SK-N-MC (cell line): Measurements from ENCODE around the gene DAAM2.

Source experiments
- DNase-seq: peaks from one replicate; pipeline ENCODE4 v3.0.0-alpha.2; 2011; ENCODE audit warnings: low read depth, low spot score
- H3K27ac ChIP-seq: fragments of 200-600 bp; sonication (generic); 2 replicates; pipeline ENCODE4 v1.5.1; 2016; ENCODE audit warnings: mixed run types
- H3K36me3 ChIP-seq: fragments of 200-600 bp; sonication (generic); 2 replicates; pipeline ENCODE4 v1.6.1; 2017; ENCODE audit warnings: antibody characterized with exemption, low read length, mixed read lengths; ENCODE audit not compliant: insufficient read depth
- H3K4me3 ChIP-seq: fragments of 200-600 bp; sonication (generic); 2 replicates; pipeline ENCODE4 v1.5.1; 2016
- H3K9ac ChIP-seq: fragments of 200-600 bp; sonication (generic); 2 replicates; pipeline ENCODE4 v1.8.0; 2017; ENCODE audit warnings: mixed run types, mixed read lengths; ENCODE audit not compliant: insufficient read length
- H3K9me3 ChIP-seq: fragments of 200-600 bp; sonication (generic); 2 replicates; pipeline ENCODE4 v1.6.1; 2017; ENCODE audit warnings: low read depth, mild to moderate bottlenecking, antibody characterized with exemption, low read length, moderate library complexity, mixed read lengths
- EZH2 ChIP-seq: fragments of 200-600 bp; sonication (generic); IDR thresholded peaks from one replicate; pipeline ENCODE4 v1.6.1; 2017; ENCODE audit warnings: antibody characterized with exemption
- FOXP2 ChIP-seq: optimal IDR thresholded peaks from 2 replicates; pipeline ENCODE3; 2011; ENCODE audit warnings: mild to moderate bottlenecking, moderate library complexity; ENCODE audit not compliant: insufficient read depth; ENCODE audit errors: extremely low read length, control extremely low read depth
- POLR2AphosphoS5 ChIP-seq: IDR thresholded peaks from 2 replicates; pipeline ENCODE4 v1.6.1; 2012; ENCODE audit warnings: mild to moderate bottlenecking, low read depth, low read length, borderline replicate concordance

The DAAM2 gene

GRCh38 chr6:39829331-39829730, 37.2 kb downstream of the DAAM2 start:
- no peak for DNase-seq
- no peak overlapping the region for H3K27ac ChIP-seq
- no peak for TF ChIP-seq EZH2
- TF ChIP-seq FOXP2: no peak
- TF ChIP-seq POLR2AphosphoS5: no peak
- H3K4me3 ChIP-seq: no peak overlapping the region
- H3K9ac ChIP-seq: no peak overlapping the region
- H3K9me3 ChIP-seq: no peaks in the 10 kb centered on the region
- H3K36me3 ChIP-seq: no peaks in the 10 kb centered on the region

GRCh38 chr6:39830444-39830843, 38.3 kb downstream of the DAAM2 start:
- Histone ChIP-seq H3K9ac (no peak overlapping the region), H3K36me3 (no peaks in the 10 kb centered on the region), H3K27ac (no peak overlapping the region)

GRCh38 chr6:39831701-39832100, 39.5 kb downstream of the DAAM2 start:
- no peak for TF ChIP-seq EZH2
- no peak for TF ChIP-seq POLR2AphosphoS5
- no peak for TF ChIP-seq FOXP2
- no peak overlapping the region for H3K4me3 ChIP-seq
- DNase-seq: no peak
- no peak overlapping the region for H3K27ac ChIP-seq
- no peaks in the 10 kb centered on the region for H3K9me3 ChIP-seq
- no peaks in the 10 kb centered on the region for H3K36me3 ChIP-seq
- H3K9ac ChIP-seq: no peak overlapping the region

More at GRCh38 chr6:39830444-39830843, 38.3 kb downstream of the DAAM2 start:
- Histone ChIP-seq H3K4me3 (no peak overlapping the region), H3K9me3 (no peaks in the 10 kb centered on the region)
- TF ChIP-seq POLR2AphosphoS5: no peak
- no peak for TF ChIP-seq EZH2
- no peak for TF ChIP-seq FOXP2
- DNase-seq: no peak

DNA sequence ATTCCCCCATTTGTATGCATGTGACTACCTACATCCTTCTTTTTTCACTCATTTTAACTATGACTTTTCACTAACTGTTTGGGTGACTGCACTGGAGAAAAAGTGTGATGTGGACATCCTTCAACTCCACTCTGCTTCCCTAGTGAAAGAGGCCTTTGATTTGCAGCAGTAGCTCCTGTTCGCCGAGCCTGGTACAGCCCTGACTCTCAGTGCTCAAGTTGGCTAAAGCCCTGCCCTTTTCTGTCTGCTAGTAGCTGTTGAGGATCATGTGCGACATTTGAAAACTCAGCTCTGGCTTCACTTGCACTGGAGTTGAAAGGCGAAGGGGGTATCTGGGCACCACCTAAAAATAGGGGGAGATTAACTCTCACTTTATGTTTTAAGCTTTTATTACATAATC, 42.1 kb downstream of the DAAM2 start:
- Histone ChIP-seq H3K9ac (no peak overlapping the region), H3K27ac (no peak overlapping the region), H3K4me3 (no peak overlapping the region), H3K9me3 (no peaks in the 10 kb centered on the region), H3K36me3 (no peaks in the 10 kb centered on the region)
- no peak for TF ChIP-seq EZH2
- no peak for TF ChIP-seq FOXP2
- TF ChIP-seq POLR2AphosphoS5: no peak
- no peak for DNase-seq

DNA sequence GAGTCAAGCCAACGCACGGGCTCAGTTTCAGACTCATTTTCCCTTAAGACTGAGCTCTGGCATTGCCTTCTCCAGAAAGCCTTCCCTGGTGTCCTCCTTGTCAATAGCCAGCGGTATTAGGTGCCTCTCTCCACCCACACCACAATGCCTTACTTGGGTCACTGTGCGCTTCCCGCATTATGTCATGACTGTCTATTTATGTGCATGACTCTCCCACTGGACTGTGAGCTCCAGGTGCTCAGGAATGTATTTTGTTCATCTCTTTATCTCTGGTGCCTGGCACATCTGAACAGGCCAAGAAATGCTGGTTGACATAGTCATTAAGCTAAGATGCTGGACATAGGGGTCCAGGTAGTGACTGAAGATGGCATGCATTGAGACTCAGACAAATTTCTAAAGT, 42.7 kb downstream of the DAAM2 start:
- TF ChIP-seq FOXP2: no peak
- no peak for TF ChIP-seq EZH2
- no peak for TF ChIP-seq POLR2AphosphoS5
- Histone ChIP-seq H3K9me3 (no peaks in the 10 kb centered on the region), H3K36me3 (no peaks in the 10 kb centered on the region), H3K9ac (no peak overlapping the region), H3K4me3 (no peak overlapping the region), H3K27ac (no peak overlapping the region)
- DNase-seq: no peak

GRCh38 chr6:39835821-39836295, 43.7 kb downstream of the DAAM2 start:
- no peaks in the 10 kb centered on the region for H3K36me3 ChIP-seq
- H3K9me3 ChIP-seq: no peaks in the 10 kb centered on the region
- no peak overlapping the region for H3K27ac ChIP-seq
- no peak overlapping the region for H3K4me3 ChIP-seq
- DNase-seq: no peak
- TF ChIP-seq EZH2 (no peak), FOXP2 (no peak), POLR2AphosphoS5 (no peak)
- no peak overlapping the region for H3K9ac ChIP-seq

GRCh38 chr6:39836606-39837005, 44.4 kb downstream of the DAAM2 start:
- Histone ChIP-seq H3K36me3 (no peaks in the 10 kb centered on the region), H3K4me3 (no peak overlapping the region), H3K9ac (no peak overlapping the region), H3K27ac (no peak overlapping the region), H3K9me3 (no peaks in the 10 kb centered on the region)
- DNase-seq: no peak
- no peak for TF ChIP-seq EZH2
- TF ChIP-seq FOXP2: no peak
- TF ChIP-seq POLR2AphosphoS5: no peak

DNA sequence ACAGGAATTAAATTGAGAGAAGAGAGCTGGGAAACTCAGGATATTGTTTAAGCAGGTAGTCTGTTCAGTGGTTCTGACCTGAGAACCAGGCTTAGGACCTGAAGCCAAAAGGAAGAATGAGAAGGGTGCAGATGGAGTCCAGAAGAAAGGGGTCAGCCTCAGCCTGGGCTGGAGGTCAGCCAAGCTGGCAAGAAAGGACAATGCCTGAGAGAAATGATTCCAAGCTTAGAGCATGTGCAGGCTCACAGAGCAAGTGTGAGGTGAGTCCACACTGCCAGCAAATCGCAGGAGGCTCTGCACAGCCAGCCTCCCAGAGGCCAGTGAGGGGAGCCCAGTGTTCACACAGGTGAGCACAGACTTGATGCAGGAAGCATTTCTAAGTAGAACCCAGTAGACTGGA, 47.3 kb downstream of the DAAM2 start:
- no peak overlapping the region for H3K9ac ChIP-seq
- no peak for DNase-seq
- no peak overlapping the region for H3K4me3 ChIP-seq
- no peaks in the 10 kb centered on the region for H3K36me3 ChIP-seq
- TF ChIP-seq FOXP2 (no peak), EZH2 (no peak), POLR2AphosphoS5 (no peak)
- H3K27ac ChIP-seq: no peak overlapping the region
- H3K9me3 ChIP-seq: no peaks in the 10 kb centered on the region

DNA sequence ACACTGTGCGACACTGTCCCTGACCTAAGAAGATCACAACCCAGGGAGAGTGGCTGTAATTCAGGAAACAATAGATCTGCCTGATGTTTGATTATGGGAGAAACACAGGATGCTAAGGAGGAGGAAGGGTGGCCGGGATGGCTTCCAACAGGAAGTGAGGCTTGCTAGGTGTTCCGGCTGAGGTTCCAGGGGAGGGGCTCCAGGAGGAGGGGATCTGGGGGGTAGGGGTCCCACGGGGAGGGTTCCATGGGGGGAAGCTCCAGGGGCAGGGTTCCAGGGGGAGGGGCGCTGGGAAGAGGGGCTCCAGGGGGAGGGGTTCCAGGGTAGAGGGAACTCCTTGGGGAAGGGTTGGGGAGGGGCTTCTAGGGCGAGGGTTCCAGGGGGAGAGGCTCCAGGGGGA, 48.6 kb downstream of the DAAM2 start:
- no peak for DNase-seq
- no peak overlapping the region for H3K9ac ChIP-seq
- H3K4me3 ChIP-seq: no peak overlapping the region
- H3K27ac ChIP-seq: no peak overlapping the region
- TF ChIP-seq FOXP2 (no peak), EZH2 (no peak), POLR2AphosphoS5 (no peak)
- H3K36me3 ChIP-seq: no peaks in the 10 kb centered on the region; the same call in 1 of the 2 replicates
- H3K9me3 ChIP-seq: no peaks in the 10 kb centered on the region
